Measurements from ENCODE around the gene CEBPG. TPM values are rescaled to one million over a fixed set of nuclear protein-coding genes. Genes with fewer than 3 reads are reported as not detected.

The CEBPG gene
- total RNA-seq, 1 experiment from 2014 or later, result 48.6 TPM

DNA sequence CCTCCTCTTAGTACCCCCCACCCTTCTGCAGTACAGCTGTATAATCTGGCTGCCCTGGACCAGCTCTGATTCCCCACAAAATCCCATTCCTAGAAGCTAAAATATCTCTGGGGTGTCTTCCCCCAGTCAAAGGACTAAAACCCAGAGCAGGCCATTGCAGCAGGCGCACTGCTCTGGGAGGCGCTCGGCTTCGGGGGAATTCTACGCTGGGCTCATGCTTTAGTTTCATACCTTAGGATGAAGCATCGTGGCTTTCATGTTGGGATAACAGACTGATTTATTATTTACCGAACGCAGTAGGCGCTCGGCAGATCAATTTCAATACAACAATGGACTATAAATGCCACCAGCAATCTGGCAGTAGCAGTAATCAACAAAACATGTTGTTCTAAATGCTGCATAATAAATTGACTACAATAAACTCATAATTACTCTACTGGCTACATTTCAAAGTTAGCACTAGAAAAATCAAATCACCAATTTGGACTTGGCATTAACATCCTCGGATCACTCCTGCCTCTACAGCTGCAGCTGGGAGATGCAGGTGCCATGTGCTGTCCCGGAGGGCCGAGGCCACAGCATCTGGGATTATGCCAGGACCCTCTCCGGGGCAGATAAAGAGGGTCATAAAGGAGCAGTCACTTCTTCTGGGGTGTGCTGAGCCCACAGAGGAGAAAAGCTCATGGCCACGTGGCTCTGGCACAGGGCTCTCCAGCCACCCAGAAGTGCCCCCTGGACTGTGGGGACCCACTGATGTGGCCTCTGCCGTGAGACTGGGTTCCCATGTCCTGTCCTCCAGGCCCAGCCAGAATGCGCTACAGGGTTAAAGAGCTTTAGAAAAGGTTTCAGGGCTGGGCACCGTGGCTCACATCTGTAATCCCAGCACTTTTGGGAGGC is 35.3 kb downstream of the CEBPG start:
- Histone ChIP-seq H3K9me3 (ENCODE audit: low read depth, low read length, poor library complexity, severe bottlenecking) (no peaks in the 10 kb centered on the region), H3K4me3 (ENCODE audit: low read depth, low read length, poor library complexity, severe bottlenecking) (no peak overlapping the region), H3K36me3 (ENCODE audit: insufficient read depth, low read length, poor library complexity, severe bottlenecking) (no peaks in the 10 kb centered on the region), H3K27ac (ENCODE audit: low read depth, low read length, poor library complexity, severe bottlenecking) (no peak overlapping the region), H3K4me1 (ENCODE audit: insufficient read depth, low read length, poor library complexity, severe bottlenecking) (no peaks in the 10 kb centered on the region), H3K27me3 (replicated peaks; ENCODE audit: insufficient read depth, low read depth, low read length, poor library complexity) (no peaks in the 10 kb centered on the region)
- ChIA-PET POLR2A (ENCODE audit: low non-redundant PET) (no interaction called here), CTCF (interaction anchor here (0.8 to 0.9 kb wide), 2 partner anchors 168 to 173 kb away, joined by 3 to 8 read pairs; no protein-coding TSS in a partner anchor)
- no peak for DNase-seq (ENCODE audit: low spot score)
- BruUV-seq (replicated peaks), result no TSS peak
- no peak for TF ChIP-seq EZH2 (IDR thresholded peaks at IDR 0.05; ENCODE audit: borderline replicate concordance, low read depth, low read length, poor library complexity, severe bottlenecking)
- TF ChIP-seq, protein P1, sequence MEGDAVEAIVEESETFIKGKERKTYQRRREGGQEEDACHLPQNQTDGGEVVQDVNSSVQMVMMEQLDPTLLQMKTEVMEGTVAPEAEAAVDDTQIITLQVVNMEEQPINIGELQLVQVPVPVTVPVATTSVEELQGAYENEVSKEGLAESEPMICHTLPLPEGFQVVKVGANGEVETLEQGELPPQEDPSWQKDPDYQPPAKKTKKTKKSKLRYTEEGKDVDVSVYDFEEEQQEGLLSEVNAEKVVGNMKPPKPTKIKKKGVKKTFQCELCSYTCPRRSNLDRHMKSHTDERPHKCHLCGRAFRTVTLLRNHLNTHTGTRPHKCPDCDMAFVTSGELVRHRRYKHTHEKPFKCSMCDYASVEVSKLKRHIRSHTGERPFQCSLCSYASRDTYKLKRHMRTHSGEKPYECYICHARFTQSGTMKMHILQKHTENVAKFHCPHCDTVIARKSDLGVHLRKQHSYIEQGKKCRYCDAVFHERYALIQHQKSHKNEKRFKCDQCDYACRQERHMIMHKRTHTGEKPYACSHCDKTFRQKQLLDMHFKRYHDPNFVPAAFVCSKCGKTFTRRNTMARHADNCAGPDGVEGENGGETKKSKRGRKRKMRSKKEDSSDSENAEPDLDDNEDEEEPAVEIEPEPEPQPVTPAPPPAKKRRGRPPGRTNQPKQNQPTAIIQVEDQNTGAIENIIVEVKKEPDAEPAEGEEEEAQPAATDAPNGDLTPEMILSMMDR (conservative IDR thresholded peaks at IDR 0.05; ENCODE audit: low read depth, low read length), result no peak
- intact Hi-C loops (cut with micrococcal nuclease; ENCODE audit: unreplicated experiment), result loop anchor here (10.0 kb wide), 1 partner anchor 284 kb away; no protein-coding TSS in a partner anchor

DNA sequence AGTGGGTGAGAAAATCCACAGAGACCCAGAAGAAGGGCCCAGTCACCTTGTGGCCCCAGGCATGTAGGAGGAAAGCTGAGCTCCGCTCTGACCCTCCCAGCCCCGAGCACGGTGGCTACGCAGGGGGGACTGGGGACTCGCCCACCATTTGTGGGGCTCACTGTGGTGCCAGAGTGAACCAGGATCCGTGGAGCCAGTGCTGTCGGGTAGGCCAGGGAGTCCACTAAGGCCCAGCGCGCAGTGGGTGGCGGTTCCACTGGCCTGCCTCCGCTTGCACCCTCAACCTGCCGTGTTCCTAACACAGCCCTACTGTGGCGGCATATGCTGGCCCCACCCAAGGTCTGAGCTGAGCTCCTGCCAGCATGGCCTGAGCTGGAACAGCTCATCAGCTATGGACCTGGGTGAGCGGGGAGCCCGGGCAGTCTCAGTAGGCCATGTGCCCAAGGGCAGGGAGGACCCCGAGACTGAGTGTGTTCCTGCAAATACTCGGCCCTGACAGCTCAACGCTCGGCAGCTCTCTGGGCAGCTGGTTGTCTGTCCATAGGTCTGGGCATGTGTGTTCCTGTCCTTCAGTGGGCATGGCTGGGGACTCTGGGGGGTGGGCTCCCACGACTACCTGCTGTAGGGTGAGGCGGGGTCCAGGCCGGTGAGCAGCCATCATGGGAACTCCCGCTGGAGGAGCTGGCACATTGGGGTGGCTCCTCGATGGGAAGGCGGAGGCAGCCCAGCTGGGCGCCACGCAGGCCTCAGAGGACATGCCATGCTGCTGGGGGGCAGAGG is 36.6 kb downstream of the CEBPG start:
- no peak overlapping the region for H3K4me3 ChIP-seq (ENCODE audit: low read depth, low read length, poor library complexity, severe bottlenecking)
- H3K27ac ChIP-seq (ENCODE audit: low read depth, low read length, poor library complexity, severe bottlenecking), result no peak overlapping the region
- no peaks in the 10 kb centered on the region for H3K4me1 ChIP-seq (ENCODE audit: insufficient read depth, low read length, poor library complexity, severe bottlenecking)
- DNase-seq (ENCODE audit: low spot score), result no peak
- H3K27me3 ChIP-seq (replicated peaks; ENCODE audit: insufficient read depth, low read depth, low read length, poor library complexity), result no peaks in the 10 kb centered on the region
- intact Hi-C loops (cut with micrococcal nuclease; ENCODE audit: unreplicated experiment), result loop anchor here (10.0 kb wide), 1 partner anchor 285 kb away; no protein-coding TSS in a partner anchor
- BruUV-seq (replicated peaks), result no TSS peak
- H3K36me3 ChIP-seq (ENCODE audit: insufficient read depth, low read length, poor library complexity, severe bottlenecking), result no peaks in the 10 kb centered on the region
- no peaks in the 10 kb centered on the region for H3K9me3 ChIP-seq (ENCODE audit: low read depth, low read length, poor library complexity, severe bottlenecking)
- CTCF ChIA-PET, result interaction anchor here (0.6 kb wide), 1 partner anchor 187 kb away, joined by 13 read pairs; no protein-coding TSS in a partner anchor
- POLR2A ChIA-PET (ENCODE audit: low non-redundant PET), result no interaction called here
- TF ChIP-seq, protein P1 (conservative IDR thresholded peaks at IDR 0.05; ENCODE audit: low read depth, low read length), result no peak
- TF ChIP-seq EZH2 (IDR thresholded peaks at IDR 0.05; ENCODE audit: borderline replicate concordance, low read depth, low read length, poor library complexity, severe bottlenecking), result no peak

DNA sequence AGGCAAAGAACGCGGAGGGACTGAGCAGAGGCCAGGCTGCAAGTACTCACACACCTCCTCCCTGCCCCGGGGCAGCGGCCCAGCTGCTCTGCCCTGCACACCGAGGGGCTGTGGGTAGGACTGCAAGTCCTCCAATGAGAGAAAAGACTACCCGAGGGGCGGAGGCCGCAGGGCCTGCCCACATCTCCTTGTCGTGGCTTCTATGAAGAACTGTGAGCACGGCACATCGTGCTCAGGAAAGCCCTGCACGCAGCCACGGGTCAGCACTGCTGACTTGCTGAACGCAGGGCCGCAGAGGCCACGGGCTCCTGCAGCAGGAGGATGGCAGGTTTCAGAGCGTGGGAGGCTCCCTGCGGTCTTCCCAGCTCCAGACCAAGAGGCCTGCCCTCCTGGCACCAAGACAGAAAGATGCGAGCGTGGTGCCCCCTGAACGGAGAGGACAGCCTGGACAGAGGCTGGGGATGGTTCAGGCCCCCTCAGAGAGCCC is 37.4 kb downstream of the CEBPG start:
- no peak for DNase-seq (ENCODE audit: low spot score)
- no peaks in the 10 kb centered on the region for H3K9me3 ChIP-seq (ENCODE audit: low read depth, low read length, poor library complexity, severe bottlenecking)
- H3K27me3 ChIP-seq (replicated peaks; ENCODE audit: insufficient read depth, low read depth, low read length, poor library complexity), result no peaks in the 10 kb centered on the region
- intact Hi-C loops (cut with micrococcal nuclease; ENCODE audit: unreplicated experiment), result no loop called here
- TF ChIP-seq, protein P1 (conservative IDR thresholded peaks at IDR 0.05; ENCODE audit: low read depth, low read length), result no peak
- no peak for TF ChIP-seq EZH2 (IDR thresholded peaks at IDR 0.05; ENCODE audit: borderline replicate concordance, low read depth, low read length, poor library complexity, severe bottlenecking)
- CTCF ChIA-PET, result interaction anchor here (0.6 kb wide), 1 partner anchor 188 kb away, joined by 13 read pairs; no protein-coding TSS in a partner anchor
- POLR2A ChIA-PET (ENCODE audit: low non-redundant PET), result no interaction called here
- H3K4me3 ChIP-seq (ENCODE audit: low read depth, low read length, poor library complexity, severe bottlenecking), result no peak overlapping the region
- H3K36me3 ChIP-seq (ENCODE audit: insufficient read depth, low read length, poor library complexity, severe bottlenecking), result no peaks in the 10 kb centered on the region
- H3K4me1 ChIP-seq (ENCODE audit: insufficient read depth, low read length, poor library complexity, severe bottlenecking), result no peaks in the 10 kb centered on the region
- BruUV-seq (replicated peaks), result no TSS peak
- no peak overlapping the region for H3K27ac ChIP-seq (ENCODE audit: low read depth, low read length, poor library complexity, severe bottlenecking)
